ENCODE measurements around the gene SLC38A4. TPM values are rescaled to one million over a fixed set of nuclear protein-coding genes. Genes with fewer than 3 reads are reported as not detected.

The SLC38A4 gene
- total RNA-seq, 1 donor from 2014 or later, result 2.5 TPM

DNA sequence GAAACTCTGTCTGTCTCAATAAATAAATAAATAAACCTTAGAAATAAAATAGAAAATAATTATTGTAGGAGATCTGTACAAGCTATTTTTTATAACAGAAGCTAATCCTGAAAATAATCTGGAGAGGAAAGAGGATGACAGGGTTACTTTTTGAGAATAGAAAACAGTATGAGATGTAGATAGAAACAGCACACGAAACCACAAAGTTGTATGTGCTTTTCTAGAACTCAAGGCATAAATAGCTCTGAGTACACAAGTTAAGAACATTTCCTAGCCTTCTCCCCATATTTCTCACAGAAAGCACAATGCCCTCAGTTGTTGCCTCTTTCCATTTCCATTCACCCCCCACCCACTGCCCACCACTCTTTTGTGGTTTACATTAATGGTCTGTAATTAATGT is 35.7 kb downstream of the SLC38A4 start:
- Histone ChIP-seq H3K4me2 (no peak overlapping the region), H3K4me1 (no peaks in the 10 kb centered on the region), H3K36me3 (no peaks in the 10 kb centered on the region), H3F3A (ENCODE audit: low read depth) (no peaks in the 10 kb centered on the region), H3K79me2 (ENCODE audit: low read depth) (no peaks in the 10 kb centered on the region), H3K9me3 (ENCODE audit: low read depth) (no peaks in the 10 kb centered on the region), H2AFZ (replicated peaks) (no peak overlapping the region), H3K9ac (no peak overlapping the region), H4K20me1 (ENCODE audit: low read depth) (no peaks in the 10 kb centered on the region), H3K27ac (no peak overlapping the region), H3K4me3 (no peak overlapping the region), H3K27me3 (no peaks in the 10 kb centered on the region)
- no peaks in the 10 kb centered on the region for H3K36me3 Mint-ChIP-seq
- no peaks in the 10 kb centered on the region for H3K27me3 Mint-ChIP-seq (ENCODE audit: insufficient read depth, low read depth)
- H3K4me3 Mint-ChIP-seq, result no peak overlapping the region
- no peak overlapping the region for H3K27ac Mint-ChIP-seq
- no peak for DNase-seq (ENCODE audit: low spot score)
- no peaks in the 10 kb centered on the region for H3K9me3 Mint-ChIP-seq
- no peaks in the 10 kb centered on the region for H3K4me1 Mint-ChIP-seq
- TF ChIP-seq EZH2 (IDR thresholded peaks at IDR 0.05), result no peak
- TF ChIP-seq, protein P1, sequence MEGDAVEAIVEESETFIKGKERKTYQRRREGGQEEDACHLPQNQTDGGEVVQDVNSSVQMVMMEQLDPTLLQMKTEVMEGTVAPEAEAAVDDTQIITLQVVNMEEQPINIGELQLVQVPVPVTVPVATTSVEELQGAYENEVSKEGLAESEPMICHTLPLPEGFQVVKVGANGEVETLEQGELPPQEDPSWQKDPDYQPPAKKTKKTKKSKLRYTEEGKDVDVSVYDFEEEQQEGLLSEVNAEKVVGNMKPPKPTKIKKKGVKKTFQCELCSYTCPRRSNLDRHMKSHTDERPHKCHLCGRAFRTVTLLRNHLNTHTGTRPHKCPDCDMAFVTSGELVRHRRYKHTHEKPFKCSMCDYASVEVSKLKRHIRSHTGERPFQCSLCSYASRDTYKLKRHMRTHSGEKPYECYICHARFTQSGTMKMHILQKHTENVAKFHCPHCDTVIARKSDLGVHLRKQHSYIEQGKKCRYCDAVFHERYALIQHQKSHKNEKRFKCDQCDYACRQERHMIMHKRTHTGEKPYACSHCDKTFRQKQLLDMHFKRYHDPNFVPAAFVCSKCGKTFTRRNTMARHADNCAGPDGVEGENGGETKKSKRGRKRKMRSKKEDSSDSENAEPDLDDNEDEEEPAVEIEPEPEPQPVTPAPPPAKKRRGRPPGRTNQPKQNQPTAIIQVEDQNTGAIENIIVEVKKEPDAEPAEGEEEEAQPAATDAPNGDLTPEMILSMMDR (IDR thresholded peaks at IDR 0.05), result no peak
- no peak for TF ChIP-seq EZH2phosphoT487 (IDR thresholded peaks at IDR 0.05)

DNA sequence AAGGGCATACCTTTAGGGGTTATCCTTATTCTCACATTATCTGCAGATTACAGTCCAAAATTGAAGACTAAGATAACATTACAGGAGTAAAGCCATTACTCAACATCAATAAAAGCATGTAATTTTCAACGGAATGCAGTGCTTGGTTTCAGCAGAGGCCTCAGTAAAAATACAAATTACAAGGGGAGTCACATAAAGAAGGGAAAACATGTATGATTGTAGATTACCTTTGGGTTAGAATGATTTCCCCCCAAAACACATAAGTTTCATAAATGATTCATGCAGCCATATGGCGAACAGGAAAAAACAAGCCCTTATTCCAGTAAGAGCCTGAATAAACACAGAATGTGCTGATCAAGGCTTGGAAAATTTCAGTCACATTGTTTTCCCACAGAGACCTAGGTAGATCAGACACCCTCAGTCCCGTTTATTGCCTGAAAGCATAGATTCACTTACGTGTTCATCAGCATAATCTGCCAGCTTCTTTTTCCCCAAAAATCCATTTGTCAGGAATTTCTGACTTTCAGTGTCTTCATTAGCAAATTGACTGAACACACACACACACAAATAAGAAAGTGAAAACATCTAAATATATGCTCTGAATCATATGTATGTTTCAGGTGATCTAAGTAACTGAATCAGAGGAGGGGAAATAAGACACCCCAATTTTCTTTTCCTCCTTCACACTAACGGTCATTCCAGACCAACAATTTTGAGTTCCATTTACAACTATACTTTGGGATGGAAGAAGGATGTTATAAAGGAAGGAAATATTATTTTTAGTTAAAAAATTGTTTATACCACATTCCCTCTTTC is 37.5 kb downstream of the SLC38A4 start:
- no peaks in the 10 kb centered on the region for H3K27me3 Mint-ChIP-seq (ENCODE audit: insufficient read depth, low read depth)
- Histone ChIP-seq H2AFZ (replicated peaks) (no peak overlapping the region), H4K20me1 (ENCODE audit: low read depth) (no peaks in the 10 kb centered on the region), H3K4me2 (no peak overlapping the region), H3K36me3 (no peaks in the 10 kb centered on the region), H3K9me3 (ENCODE audit: low read depth) (no peaks in the 10 kb centered on the region), H3K9ac (no peak overlapping the region), H3K27me3 (no peaks in the 10 kb centered on the region), H3K27ac (no peak overlapping the region), H3F3A (ENCODE audit: low read depth) (no peaks in the 10 kb centered on the region), H3K79me2 (ENCODE audit: low read depth) (no peaks in the 10 kb centered on the region), H3K4me3 (no peak overlapping the region), H3K4me1 (no peaks in the 10 kb centered on the region)
- H3K27ac Mint-ChIP-seq, result no peak overlapping the region
- DNase-seq (ENCODE audit: low spot score), result no peak
- no peaks in the 10 kb centered on the region for H3K4me1 Mint-ChIP-seq
- TF ChIP-seq, protein P1 (IDR thresholded peaks at IDR 0.05), result no peak
- TF ChIP-seq EZH2phosphoT487 (IDR thresholded peaks at IDR 0.05) (no peak), EZH2 (IDR thresholded peaks at IDR 0.05) (no peak)
- H3K4me3 Mint-ChIP-seq, result no peak overlapping the region
- H3K9me3 Mint-ChIP-seq, result no peaks in the 10 kb centered on the region
- H3K36me3 Mint-ChIP-seq, result no peaks in the 10 kb centered on the region

DNA sequence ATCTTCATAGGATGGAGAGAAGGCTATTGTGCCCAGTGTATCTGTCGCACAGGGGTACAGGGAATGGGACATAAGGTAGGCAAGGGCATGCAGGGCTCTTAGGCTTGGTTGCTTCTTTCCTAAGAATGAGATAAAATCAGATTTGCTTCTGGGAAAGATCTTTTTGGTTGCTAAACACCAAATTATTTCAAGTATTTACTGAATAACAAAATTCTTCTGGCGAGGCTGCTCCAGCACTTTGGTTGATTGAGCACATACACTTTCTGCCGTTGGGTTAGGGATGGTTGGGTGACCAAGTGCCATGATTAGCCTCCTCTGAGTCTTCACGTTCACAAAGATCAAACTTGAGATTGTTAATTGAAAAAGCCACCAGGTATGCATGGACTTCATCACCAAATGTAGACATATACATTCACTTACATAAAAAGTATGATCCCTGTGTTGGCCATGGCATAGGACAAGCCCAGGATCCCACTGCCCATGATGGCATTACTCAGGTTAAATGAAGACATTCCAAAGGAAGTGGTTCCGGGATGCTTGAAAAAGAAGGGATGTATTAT is 38.2 kb downstream of the SLC38A4 start:
- H3K27me3 ChIP-seq, result no peaks in the 10 kb centered on the region
- TF ChIP-seq EZH2phosphoT487 (IDR thresholded peaks at IDR 0.05) (no peak), EZH2 (IDR thresholded peaks at IDR 0.05) (no peak)
- TF ChIP-seq, protein P1 (IDR thresholded peaks at IDR 0.05), result no peak
- no peak overlapping the region for H3K4me3 ChIP-seq
- Mint-ChIP-seq H3K4me3 (no peak overlapping the region), H3K36me3 (no peaks in the 10 kb centered on the region), H3K27me3 (ENCODE audit: insufficient read depth, low read depth) (no peaks in the 10 kb centered on the region), H3K4me1 (no peaks in the 10 kb centered on the region), H3K9me3 (no peaks in the 10 kb centered on the region), H3K27ac (no peak overlapping the region)
- no peaks in the 10 kb centered on the region for H3K36me3 ChIP-seq
- H3K9me3 ChIP-seq (ENCODE audit: low read depth), result no peaks in the 10 kb centered on the region
- H3K4me1 ChIP-seq, result no peaks in the 10 kb centered on the region
- no peaks in the 10 kb centered on the region for H3F3A ChIP-seq (ENCODE audit: low read depth)
- H3K79me2 ChIP-seq (ENCODE audit: low read depth), result no peaks in the 10 kb centered on the region
- no peak overlapping the region for H2AFZ ChIP-seq (replicated peaks)
- H3K4me2 ChIP-seq, result no peak overlapping the region
- no peak overlapping the region for H3K27ac ChIP-seq
- DNase-seq (ENCODE audit: low spot score), result no peak
- no peaks in the 10 kb centered on the region for H4K20me1 ChIP-seq (ENCODE audit: low read depth)
- no peak overlapping the region for H3K9ac ChIP-seq
